Activated CD8-positive, alpha-beta memory T cell treated with anti-CD3 and anti-CD28 coated beads, Interleukin-2, amount 50 U/mL, for 1 hour (primary cell): Measurements from ENCODE around the gene DSCAML1.

Source experiments
- DNase-seq: peaks from one replicate; pipeline ENCODE4 v3.0.0-alpha.2; 2020; ENCODE audit errors: extremely low read depth

The DSCAML1 gene

GRCh38 chr11:117583063-117583801 lies 213.8 kb downstream of the DSCAML1 start:
- no peak for DNase-seq

GRCh38 chr11:117582433-117582832 lies 214.6 kb downstream of the DSCAML1 start:
- DNase-seq = no peak

GRCh38 chr11:117580866-117581265 lies 216.2 kb downstream of the DSCAML1 start:
- no peak for DNase-seq

- DNase-seq = no peak
Measured at GRCh38 chr11:117579161-117579560, 217.9 kb downstream of the DSCAML1 start.

- DNase-seq = no peak
Measured at GRCh38 chr11:117575856-117576255, 221.2 kb downstream of the DSCAML1 start.

GRCh38 chr11:117574551-117574950 lies 222.5 kb downstream of the DSCAML1 start:
- DNase-seq = no peak

- DNase-seq = no peak
Measured at GRCh38 chr11:117573326-117573725, 223.7 kb downstream of the DSCAML1 start.

GRCh38 chr11:117572671-117573070 lies 224.3 kb downstream of the DSCAML1 start:
- DNase-seq = no peak

- DNase-seq = no peak
Measured at GRCh38 chr11:117572129-117572528, 224.9 kb downstream of the DSCAML1 start.

GRCh38 chr11:117570701-117571100 lies 226.3 kb downstream of the DSCAML1 start:
- DNase-seq = no peak

- DNase-seq = no peak
Measured at GRCh38 chr11:117569911-117570310, 227.1 kb downstream of the DSCAML1 start.

- no peak for DNase-seq
Measured at GRCh38 chr11:117565709-117566108, 231.3 kb downstream of the DSCAML1 start.

GRCh38 chr11:117564321-117564720 lies 232.7 kb downstream of the DSCAML1 start:
- no peak for DNase-seq

GRCh38 chr11:117563556-117563955 lies 233.5 kb downstream of the DSCAML1 start:
- DNase-seq = no peak

GRCh38 chr11:117562136-117562535 lies 234.9 kb downstream of the DSCAML1 start:
- DNase-seq = no peak

- no peak for DNase-seq
Measured at GRCh38 chr11:117560780-117561530, 236.1 kb downstream of the DSCAML1 start.

GRCh38 chr11:117559698-117560097 lies 237.3 kb downstream of the DSCAML1 start:
- DNase-seq = no peak

GRCh38 chr11:117557361-117557760 lies 239.7 kb downstream of the DSCAML1 start:
- DNase-seq = no peak

GRCh38 chr11:117554601-117555333 lies 242.2 kb downstream of the DSCAML1 start:
- no peak for DNase-seq

GRCh38 chr11:117552626-117553025 lies 244.4 kb downstream of the DSCAML1 start:
- DNase-seq = no peak

- no peak for DNase-seq
Measured at GRCh38 chr11:117551761-117552343, 245.2 kb downstream of the DSCAML1 start.

- no peak for DNase-seq
Measured at GRCh38 chr11:117550466-117550865, 246.6 kb downstream of the DSCAML1 start.
